ENCODE measurements around the gene MYB. TPM values are rescaled to one million over a fixed set of nuclear protein-coding genes. Genes with fewer than 3 reads are reported as not detected.
A peak's percentile ranks its signal among the peaks of the same experiment; 100 is the strongest.

The MYB gene
- total and polyA plus RNA-seq, 2 of the 8 experiments (the other 6 are each of a cell fraction or from before 2014, with no cell fraction given), result 4.0 to 7.6 TPM

DNA sequence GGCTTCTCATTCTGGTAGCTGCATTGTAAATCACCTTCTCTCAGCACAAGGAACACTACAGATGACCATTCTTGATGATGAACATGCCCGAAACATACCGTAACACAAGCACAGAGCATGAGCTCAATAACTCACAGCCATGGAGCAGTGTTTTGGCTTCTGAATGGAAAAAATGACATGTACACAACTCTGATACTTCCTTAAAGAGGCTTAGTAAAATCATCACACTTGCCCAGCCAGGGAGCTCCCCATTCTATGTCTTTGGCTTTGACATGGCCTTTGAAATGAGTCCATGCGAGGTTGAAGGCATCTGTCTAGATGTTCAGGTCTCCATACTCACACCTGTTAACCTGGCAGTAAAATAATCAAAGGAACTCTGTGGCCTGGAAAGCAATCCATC is 87.6 kb downstream of the MYB start:
- H3K23ac ChIP-seq (ENCODE audit: insufficient read length), result no peak overlapping the region
- peak overlapping the region; percentile 10 for H3K4ac ChIP-seq (replicated peaks; ENCODE audit: insufficient read length, low read depth, low read length)
- H3K56ac ChIP-seq (replicated peaks; ENCODE audit: insufficient read length, low read depth, low read length), result no peak overlapping the region
- H3K4me1 ChIP-seq (replicated peaks in 1 of 4; ENCODE audit: control insufficient read depth in 3 of 4, insufficient read depth in 4 of 4, low read length in 3 of 4), result peaks cover 5 to 19% (median 13%) of the 10 kb centered on the region in 4 experiments; a peak in 5 of 7 replicates
- no peak overlapping the region for H4K5ac ChIP-seq (ENCODE audit: insufficient read length, low read depth, low read length)
- H2AK5ac ChIP-seq (ENCODE audit: low read depth, low read length), result peak overlapping the region; percentile 55
- no peak overlapping the region for H2BK15ac ChIP-seq (ENCODE audit: low read length)
- peak overlapping the region; percentile 54 for H4K91ac ChIP-seq (replicated peaks; ENCODE audit: insufficient read length, low read length)
- no peaks in the 10 kb centered on the region for H3K79me2 ChIP-seq (ENCODE audit: control insufficient read depth in 1 of 2, insufficient read depth in 2 of 2, low read length in 2 of 2)
- H3K79me1 ChIP-seq (ENCODE audit: low read depth, low read length), result no peaks in the 10 kb centered on the region
- H3K9me3 ChIP-seq (ENCODE audit: insufficient read depth in 2 of 2, low read depth in 1 of 2, low read length in 1 of 2), result no peaks in the 10 kb centered on the region
- no peak overlapping the region for H3K4me3 ChIP-seq (ENCODE audit: extremely low read depth in 1 of 4, insufficient read depth in 2 of 4, low read depth in 3 of 4, low read length in 4 of 4)
- no peaks in the 10 kb centered on the region for H3K36me3 ChIP-seq (ENCODE audit: control insufficient read depth in 2 of 4, insufficient read depth in 4 of 4, low read length in 3 of 4)
- peak overlapping the region; percentile 10; the same call in 1 of the 2 replicates for H2BK12ac ChIP-seq (ENCODE audit: low read depth, low read length)
- H4K20me1 ChIP-seq (replicated peaks in 1 of 2; ENCODE audit: control insufficient read depth in 1 of 2, insufficient read depth in 2 of 2, low read length in 2 of 2), result no peaks in the 10 kb centered on the region
- H4K8ac ChIP-seq (ENCODE audit: extremely low read depth, insufficient read depth, low read length), result no peak overlapping the region
- no peak overlapping the region for H3K27ac ChIP-seq (ENCODE audit: low read depth, low read length)
- no peaks in the 10 kb centered on the region for H3K27me3 ChIP-seq (replicated peaks in 1 of 4; ENCODE audit: control insufficient read depth in 3 of 4, extremely low read depth in 1 of 4, insufficient read depth in 3 of 4, low read length in 3 of 4)
- H2BK120ac ChIP-seq (replicated peaks; ENCODE audit: low read depth, low read length), result peak overlapping the region; percentile 25
- ChIA-PET CTCF (ENCODE audit: partially characterized antibody) (interaction anchor here (1.0 to 4.4 kb wide), 2 partner anchors 11 to 85 kb away, joined by 3 to 20 read pairs; no protein-coding TSS in a partner anchor), POLR2A (ENCODE audit: partially characterized antibody) (interaction anchor here (1.1 to 4.1 kb wide), 3 partner anchors 12 to 83 kb away, joined by 3 to 20 read pairs (median 3); no protein-coding TSS in a partner anchor)
- no peak overlapping the region for H2AFZ ChIP-seq (ENCODE audit: low read length)
- H3K23me2 ChIP-seq (ENCODE audit: low read depth, low read length), result no peaks in the 10 kb centered on the region; the same call in 1 of the 2 replicates
- H3K18ac ChIP-seq (ENCODE audit: extremely low read depth, low read length), result peak overlapping the region; percentile 41; the same call in 1 of the 2 replicates
- 100% methylated on average over 3 of the region's 3 CpGs; no CpG with 5 or more reads in 1 of the 2 experiments for WGBS, 2 experiments (ENCODE audit: extremely low coverage in 1 of 2, insufficient coverage in 1 of 2, insufficient read length in 1 of 2, insufficient replicate concordance in 2 of 2, low coverage in 1 of 2, low lambda C conversion rate in 2 of 2, missing lambda C conversion rate in 1 of 2)
- no peak overlapping the region for H3K9ac ChIP-seq (replicated peaks in 1 of 4; ENCODE audit: extremely low read depth in 1 of 4, low read depth in 3 of 4, low read length in 3 of 4)
- FAIRE-seq, result no peak
- no peak overlapping the region for H3K14ac ChIP-seq (ENCODE audit: insufficient read length)
- peak in 1 of 2 experiments; percentile 3 for DNase-seq (ENCODE audit: low read depth in 1 of 2, low spot score in 2 of 2)
- no peak overlapping the region for H3K4me2 ChIP-seq (ENCODE audit: insufficient read depth in 1 of 2, low read depth in 2 of 2, low read length in 2 of 2)
- H2BK20ac ChIP-seq (ENCODE audit: low read length), result peak overlapping the region; percentile 65
- H2BK5ac ChIP-seq (ENCODE audit: low read depth, low read length), result peak overlapping the region; percentile 3; the same call in 1 of the 2 replicates
- TF ChIP-seq TBP (IDR thresholded peaks at IDR 0.05; ENCODE audit: low read depth, low read length) (no peak), BACH1 (IDR thresholded peaks at IDR 0.05; ENCODE audit: low read length) (no peak), CHD1 (IDR thresholded peaks at IDR 0.05; ENCODE audit: low read depth, low read length) (no peak), SUZ12 (IDR thresholded peaks at IDR 0.05; ENCODE audit: low read length) (no peak), GTF2F1 (IDR thresholded peaks at IDR 0.05; ENCODE audit: borderline replicate concordance, low read depth, low read length) (no peak), FOSL1 (IDR thresholded peaks at IDR 0.05; ENCODE audit: insufficient read depth, low read depth, low read length) (no peak), NRF1 (IDR thresholded peaks at IDR 0.05; ENCODE audit: low read depth, low read length) (no peak), SP1 (IDR thresholded peaks at IDR 0.05; ENCODE audit: low read depth, low read length) (no peak), EZH2 (IDR thresholded peaks at IDR 0.05; ENCODE audit: low read depth, low read length, severe bottlenecking) (no peak), POLR2A (IDR thresholded peaks at IDR 0.05; ENCODE audit: control extremely low read depth in 1 of 2, low read depth in 2 of 2, low read length in 2 of 2) (no peak), JUN (IDR thresholded peaks at IDR 0.05; ENCODE audit: low read depth, low read length) (no peak)
- TF ChIP-seq, protein P1, sequence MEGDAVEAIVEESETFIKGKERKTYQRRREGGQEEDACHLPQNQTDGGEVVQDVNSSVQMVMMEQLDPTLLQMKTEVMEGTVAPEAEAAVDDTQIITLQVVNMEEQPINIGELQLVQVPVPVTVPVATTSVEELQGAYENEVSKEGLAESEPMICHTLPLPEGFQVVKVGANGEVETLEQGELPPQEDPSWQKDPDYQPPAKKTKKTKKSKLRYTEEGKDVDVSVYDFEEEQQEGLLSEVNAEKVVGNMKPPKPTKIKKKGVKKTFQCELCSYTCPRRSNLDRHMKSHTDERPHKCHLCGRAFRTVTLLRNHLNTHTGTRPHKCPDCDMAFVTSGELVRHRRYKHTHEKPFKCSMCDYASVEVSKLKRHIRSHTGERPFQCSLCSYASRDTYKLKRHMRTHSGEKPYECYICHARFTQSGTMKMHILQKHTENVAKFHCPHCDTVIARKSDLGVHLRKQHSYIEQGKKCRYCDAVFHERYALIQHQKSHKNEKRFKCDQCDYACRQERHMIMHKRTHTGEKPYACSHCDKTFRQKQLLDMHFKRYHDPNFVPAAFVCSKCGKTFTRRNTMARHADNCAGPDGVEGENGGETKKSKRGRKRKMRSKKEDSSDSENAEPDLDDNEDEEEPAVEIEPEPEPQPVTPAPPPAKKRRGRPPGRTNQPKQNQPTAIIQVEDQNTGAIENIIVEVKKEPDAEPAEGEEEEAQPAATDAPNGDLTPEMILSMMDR (IDR thresholded peaks at IDR 0.05; ENCODE audit: control extremely low read depth in 1 of 3, insufficient read depth in 1 of 3, low read depth in 1 of 3, low read length in 3 of 3), result no peak

All from H1 (cell line).